GM12891 (cell line): ENCODE results near the gene AFAP1L1.

Experiments
- PAX5 ChIP-seq: IDR thresholded peaks from 2 replicates; pipeline ENCODE4 v1.6.1; 2011; ENCODE audit warnings: low read length, moderate library complexity, mild to moderate bottlenecking; ENCODE audit not compliant: insufficient read depth, severe bottlenecking
- POLR2AphosphoS5 ChIP-seq: IDR thresholded peaks from 2 replicates; pipeline ENCODE4 v1.6.1; 2011; ENCODE audit warnings: low read depth, low read length, control low read depth

GRCh38 chr5:149317281-149318048, 45.8 kb downstream of the AFAP1L1 start:
- no peak for TF ChIP-seq POLR2AphosphoS5
- TF ChIP-seq PAX5: no peak
